Activated CD8-positive, alpha-beta memory T cell treated with anti-CD3 and anti-CD28 coated beads for 4 hours (primary cell): ENCODE data around the gene UGT2B11.
"Not testable (repeated sequence)": the region's sequence is repeated elsewhere in the genome, so short reads cannot be mapped to it uniquely, and the experiment has no call there.

Source experiments
- DNase-seq, 2 donors: peaks; one replicate each; pipeline ENCODE4 v3.0.0-alpha.2; 2020; ENCODE audit warnings: low read depth in 2 of 2

UGT2B11 gene

DNA sequence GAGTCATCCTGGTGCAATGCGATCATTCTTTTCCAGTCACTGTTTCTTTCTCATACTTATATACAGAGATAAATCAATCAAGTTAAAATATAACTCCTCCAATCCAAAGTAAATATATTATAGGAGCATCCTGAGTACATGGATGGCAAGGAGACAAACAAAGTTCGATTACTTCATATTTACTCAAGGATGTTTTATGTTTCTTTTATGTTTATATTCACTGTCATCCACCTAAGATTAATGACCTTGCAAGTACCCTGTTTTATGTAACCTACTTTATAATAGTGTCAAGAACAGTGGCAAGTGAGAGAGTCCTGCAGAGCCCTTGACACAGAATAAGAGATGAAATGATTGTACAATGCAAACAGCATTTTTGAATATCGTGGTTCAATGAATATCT is at the start of gene UGT2B11:
TSS of gene UGT2B11 (minus strand) at position 33 of the 400 bp plus-strand sequence. CDS start at position 7, 26 bp downstream.
- no peak for DNase-seq

DNA sequence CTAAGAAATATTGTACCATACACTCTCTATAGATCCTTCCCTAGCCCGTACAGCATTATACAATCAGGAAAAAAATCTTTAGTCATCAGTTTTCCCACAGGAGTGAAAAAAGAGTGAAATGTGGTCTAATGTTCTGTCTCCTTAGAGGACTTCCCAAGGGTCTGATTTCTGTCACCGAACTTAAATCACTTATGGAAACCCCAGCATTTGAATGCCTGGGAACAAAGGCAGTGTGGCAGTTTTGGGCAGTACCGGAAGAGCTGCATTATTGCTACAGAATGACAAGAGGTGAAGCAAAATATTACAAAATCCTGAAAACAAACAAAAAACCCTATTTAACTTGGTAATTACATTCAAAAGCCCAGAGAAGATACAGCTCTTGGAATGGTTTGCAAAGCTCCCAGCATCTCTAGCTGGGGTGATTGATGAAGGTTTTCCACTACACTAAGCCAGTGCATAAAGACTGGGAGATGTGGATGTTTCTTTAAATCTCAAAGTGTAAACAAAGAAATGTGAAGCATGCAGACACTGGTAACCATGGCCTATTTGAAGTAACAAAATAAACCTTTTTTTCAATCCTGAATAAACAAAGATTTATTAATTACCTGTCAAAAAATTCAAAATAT is 38.7 kb upstream of the UGT2B11 start:
- DNase-seq, result not testable (repeated sequence)

DNA sequence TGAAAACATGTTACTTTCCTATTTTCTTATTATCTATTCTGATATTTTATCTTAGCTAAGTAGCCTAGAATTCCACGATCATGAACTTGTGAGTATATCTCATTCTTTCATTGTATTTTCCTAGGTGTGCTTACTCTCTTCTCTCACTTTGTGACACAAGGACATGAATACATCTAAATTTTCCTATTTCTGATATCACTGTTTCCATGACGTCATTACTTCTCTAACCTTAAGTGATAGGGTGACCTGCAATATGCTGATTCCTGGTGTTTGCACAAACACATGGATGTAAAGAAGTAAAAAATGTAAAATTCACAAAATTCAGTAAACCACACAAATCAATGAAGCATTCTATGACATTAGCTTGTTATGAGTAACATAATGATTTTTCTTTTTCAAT is 36.3 kb upstream of the UGT2B11 start:
- not testable (repeated sequence) for DNase-seq

DNA sequence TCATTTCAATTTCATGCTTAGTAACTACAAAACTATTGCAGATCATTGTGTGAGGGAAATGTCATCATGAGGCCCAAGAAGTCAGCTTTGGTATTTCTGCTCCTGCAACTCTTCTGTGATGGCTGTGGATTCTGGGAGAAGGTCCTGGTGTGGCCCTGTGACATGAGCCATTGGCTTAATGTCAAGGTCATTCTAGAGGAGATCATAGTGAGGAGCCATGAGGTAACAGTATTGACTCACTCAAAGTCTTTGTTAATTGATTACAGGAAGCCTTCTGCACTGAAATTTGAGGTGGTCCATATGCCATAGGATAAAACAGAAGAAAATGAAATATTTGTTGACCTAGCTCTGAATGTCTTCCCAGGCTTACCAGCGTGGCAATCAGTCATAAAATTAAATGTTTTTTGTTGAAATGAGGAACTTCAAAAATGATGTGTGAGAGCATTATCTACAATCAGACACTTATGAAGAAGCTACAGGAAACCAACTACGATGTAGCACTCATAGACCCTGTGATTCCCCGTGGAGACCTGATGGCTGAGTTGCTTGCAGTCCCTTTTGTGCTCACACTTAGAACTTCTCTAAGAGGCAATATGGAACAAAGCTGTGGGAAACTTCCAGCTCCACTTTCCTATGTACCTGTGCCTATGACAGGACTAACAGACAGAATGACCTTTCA is 28.2 kb upstream of the UGT2B11 start:
- not testable (repeated sequence) for DNase-seq

DNA sequence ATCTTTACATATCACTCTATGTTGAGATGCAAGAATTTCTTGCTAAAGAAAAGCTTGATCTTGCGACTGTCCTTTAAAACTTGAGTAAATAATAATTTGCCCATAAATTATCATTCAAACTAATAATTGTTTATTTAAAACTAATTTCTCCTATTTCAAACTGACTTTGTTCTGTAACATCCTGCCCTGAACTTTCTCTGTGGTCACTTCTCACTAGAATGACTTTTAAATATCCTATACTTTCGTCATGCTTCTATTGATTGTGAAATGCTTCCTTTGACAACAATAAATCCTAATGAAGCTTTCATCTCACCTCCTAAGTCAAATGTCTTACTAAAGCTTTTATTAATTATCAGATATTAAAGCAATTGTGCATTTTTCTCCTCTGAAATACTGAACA is 27.2 kb upstream of the UGT2B11 start:
- not testable (repeated sequence) for DNase-seq

DNA sequence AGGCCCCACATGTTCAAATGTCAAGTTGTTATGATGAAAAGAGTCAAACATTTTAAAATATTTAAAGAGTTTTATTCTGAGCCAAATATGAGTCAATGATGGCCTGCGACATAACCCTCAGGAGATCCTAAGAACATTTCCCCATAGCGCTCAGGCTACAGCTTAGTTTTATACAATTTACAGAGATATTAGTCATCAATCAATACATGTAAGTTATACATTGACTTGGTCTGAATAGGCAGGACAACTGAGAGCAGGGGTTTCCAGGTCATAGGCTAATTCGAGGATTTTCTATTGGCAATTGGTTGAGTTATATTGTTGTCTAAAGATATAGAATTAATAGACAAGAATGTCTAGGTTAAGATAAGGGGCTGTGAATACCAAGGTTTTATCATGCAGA is 26.2 kb upstream of the UGT2B11 start:
- not testable (repeated sequence) for DNase-seq

DNA sequence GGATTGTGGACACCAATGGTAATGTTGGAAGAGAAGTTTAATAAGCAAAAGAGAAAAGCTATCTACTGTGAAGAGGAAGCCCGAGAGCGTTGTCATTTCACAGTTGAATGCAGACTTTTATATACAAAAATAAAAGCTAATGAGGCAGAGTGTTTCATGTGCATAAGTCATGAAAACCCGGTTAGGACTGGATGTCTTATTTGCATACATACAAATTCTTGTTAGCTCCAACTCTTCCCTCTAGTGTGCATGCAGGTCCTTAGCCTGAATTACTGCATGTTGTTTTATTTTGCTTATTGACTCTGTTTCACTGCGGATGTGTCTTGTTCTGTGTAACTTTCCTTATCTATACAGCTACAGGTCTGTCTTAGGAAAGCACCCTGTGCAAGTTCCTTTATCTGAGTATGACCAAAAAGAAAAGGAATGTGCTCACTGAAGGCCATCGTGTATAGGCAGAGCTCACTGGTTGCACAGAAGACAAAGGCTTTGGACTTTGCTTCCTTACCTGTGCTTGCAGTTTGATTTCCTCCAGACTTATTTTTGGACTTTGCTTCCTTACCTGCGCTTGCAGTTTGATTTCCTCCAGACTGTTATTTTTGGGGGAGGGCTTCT is 25.1 kb upstream of the UGT2B11 start:
- DNase-seq, result no peak

DNA sequence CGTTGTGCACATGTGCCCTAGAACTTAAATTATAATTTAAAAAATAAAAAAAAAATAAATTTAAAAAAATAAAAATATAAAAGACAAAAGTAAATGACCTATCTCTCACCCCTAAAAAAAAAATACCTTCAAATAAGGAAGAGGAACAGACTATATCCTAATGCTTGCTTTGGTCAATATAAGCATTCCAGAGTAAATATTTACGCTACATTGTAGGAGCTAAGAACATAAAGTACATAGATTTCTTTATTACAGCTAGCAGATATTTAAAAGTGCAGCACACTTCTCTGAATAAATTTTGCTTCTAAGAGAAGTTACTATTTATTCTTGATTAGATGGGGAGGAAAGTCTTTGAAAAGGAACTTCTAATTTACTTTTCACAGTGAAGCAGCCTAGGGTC is 24.5 kb upstream of the UGT2B11 start:
- DNase-seq, result no peak

DNA sequence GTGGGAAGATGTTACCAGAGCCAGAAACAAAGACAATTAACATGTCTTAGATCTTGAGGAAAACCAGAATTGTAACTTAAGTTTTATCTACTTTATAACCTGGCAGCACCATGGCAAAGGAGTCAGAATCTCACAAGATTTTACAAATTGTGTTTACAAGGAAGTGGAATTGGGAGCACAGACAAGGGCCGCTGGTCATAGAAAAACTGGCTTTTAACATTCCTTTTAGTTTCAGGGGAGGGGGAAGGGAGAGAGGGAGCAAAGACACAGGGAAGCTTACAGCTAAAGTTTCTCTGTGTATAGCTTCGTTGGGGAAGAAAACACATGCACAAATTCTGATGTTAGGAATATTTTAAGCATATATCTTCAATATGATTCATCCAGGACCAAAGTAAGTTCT is 10.3 kb upstream of the UGT2B11 start:
- DNase-seq, result no peak

DNA sequence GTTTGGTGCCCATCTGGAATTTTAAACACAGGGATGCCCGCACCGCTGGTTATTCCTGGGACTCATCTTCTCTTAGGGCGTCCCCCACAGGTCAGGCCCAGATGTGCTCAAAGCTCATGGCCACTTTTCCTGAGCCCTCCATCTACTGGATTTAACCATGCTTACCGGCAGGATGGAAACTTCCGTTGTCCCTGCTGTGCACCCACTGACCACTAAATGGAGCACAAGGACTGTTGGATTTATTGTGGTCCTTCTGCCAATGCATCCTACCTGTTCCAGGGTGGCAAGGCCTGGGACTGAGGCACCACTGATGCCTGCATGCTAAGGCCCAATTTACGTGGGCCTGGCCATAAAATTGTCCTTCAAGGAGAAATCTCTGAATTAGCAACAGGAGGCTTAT is 8.7 kb upstream of the UGT2B11 start:
- not testable (repeated sequence) for DNase-seq

DNA sequence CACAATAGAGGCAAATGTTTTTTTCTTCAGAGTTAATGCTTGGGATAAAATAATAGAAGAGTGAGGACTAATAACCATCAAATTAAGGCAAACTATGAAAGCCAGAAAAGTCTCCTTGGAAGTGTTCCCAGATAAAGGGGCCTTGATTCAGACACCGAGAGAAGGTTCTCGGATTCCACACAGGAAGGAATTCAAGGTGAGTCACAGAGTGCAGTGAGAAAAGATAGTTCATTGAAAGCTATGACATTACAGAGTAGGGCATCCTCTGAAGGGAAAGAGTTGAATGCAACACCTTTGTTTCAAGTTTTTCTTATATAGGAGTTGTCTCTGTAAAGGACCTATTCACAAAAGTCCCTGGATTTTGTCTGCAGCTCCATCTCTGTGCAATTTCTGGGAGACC is 3.9 kb upstream of the UGT2B11 start:
- not testable (repeated sequence) for DNase-seq

DNA sequence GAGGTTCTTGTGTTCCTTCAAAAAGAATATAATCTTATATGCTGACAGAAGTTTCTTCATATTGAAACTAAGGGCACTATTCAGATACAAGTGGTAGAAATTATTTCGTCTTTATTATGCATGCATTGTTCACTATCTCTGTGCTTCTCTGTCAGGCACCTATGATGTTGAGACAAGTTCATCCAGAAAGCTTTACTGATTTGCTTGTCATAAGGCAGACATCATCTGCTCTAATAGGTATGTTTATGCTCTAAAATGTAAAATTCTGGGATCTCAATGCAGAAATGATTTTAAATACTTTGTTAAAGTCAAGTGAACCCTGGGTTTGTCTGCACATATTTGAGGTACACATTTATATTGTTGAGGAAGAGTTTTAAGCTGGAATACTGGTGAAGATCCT is 3.6 kb downstream of the UGT2B11 start:
- no peak for DNase-seq

DNA sequence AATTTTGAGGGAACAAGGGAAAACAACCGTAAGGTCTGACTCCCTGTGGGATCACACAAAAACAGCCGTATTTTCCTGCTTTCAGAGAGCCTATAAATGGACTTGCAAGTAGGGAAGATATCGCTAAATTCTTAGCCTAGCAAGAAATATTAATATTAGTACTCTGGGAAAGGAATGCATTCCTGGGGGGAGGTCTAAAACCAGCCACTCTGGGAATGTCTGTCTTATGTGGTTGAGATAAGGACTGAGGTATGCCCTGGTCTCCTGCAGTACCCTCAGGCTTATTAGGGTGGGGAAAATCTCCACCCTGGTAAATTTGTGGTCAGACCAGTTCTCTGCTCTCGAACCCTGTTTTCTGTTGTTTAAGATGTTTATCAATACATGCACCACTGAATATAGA is 16.0 kb downstream of the UGT2B11 start:
- DNase-seq, result not testable (repeated sequence)

DNA sequence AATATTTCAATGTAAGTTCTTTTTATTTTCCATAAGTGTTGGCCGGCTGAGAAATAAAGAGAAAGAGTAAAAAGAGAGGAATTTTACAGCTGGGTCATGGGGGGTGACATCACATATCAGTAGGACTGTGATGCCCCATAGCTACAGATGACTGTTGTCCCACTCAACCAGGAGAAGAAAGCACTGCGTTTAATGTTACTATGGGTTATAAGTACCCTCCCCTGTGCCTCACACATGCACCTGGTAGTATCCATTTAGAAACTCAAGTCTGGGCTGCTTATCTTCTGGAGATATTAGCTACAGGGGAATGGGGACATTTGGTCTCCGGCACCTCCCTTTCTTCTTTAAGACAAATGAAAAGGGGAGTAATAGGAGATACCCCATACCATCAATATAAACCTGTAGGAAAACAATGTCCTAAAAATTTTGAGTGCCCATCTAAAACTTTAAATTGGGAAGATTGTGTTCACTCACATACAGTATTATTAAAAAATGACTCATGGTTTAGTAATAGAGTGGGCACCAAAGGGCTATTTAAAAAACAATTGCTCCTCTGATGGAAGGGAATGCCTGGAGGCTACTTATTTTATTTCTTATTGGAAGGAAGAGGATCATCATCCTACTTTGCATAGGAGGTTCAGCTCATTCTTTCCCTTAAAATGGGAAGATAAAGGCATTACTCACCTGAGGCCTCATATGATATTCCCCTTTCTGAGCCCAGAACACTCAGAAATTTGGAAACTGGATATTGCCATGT is 18.2 kb downstream of the UGT2B11 start:
- no peak for DNase-seq

DNA sequence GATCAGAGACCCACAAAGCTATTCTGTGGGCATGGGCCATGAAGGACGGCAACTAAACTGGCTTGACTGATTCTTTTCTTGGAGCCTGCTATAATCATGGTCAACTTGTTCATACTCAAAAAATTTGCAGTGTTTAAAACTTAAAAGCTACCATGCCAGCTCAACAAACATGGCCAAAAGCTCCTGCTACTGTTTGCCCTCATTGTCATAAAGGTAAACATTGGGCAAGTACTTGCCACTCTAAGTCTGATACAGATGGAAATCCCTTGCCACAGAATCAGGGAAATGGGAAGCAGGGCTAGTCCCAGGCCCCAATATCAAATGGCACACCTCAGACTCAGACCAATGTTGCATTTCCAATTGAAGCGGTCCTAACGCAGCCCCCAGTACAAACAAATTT is 20.4 kb downstream of the UGT2B11 start:
- DNase-seq, result no peak

DNA sequence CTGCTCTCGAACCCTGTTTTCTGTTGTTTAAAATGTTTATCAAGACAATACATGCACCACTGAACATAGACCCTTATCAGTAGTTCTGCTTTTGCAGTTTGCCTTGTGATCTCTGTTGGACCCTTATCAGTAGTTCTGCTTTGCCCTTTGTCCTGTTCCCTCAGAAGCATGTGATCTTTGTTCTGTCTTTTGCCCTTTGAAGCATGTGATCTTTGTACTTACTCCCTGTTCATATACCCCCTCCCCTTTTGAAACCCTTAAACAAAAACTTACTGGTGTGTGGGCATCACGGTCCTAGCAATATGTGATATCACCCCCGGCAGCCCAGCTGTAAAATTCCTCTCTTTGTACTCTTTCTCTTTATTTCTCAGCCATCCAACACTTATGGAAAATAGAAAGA is 22.6 kb downstream of the UGT2B11 start:
- not testable (repeated sequence) for DNase-seq

DNA sequence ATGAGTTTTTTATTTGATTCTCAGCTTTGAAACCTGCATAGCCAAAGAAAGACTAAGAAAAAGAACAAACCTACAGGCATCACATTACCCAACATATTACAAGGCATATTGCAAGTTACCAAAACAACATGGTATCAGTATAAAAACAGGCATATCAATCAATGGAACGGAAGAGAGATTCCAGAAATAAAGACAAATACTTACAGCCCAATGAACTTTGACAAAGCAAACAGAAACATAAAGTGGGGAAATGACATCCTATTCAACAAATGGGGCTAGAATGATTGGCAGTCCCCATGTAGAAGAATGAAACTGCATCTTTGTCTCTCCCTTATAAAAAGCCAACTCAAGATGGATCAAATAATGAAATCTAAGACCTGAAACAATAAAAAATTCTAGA is 23.9 kb downstream of the UGT2B11 start:
- not testable (repeated sequence) for DNase-seq

DNA sequence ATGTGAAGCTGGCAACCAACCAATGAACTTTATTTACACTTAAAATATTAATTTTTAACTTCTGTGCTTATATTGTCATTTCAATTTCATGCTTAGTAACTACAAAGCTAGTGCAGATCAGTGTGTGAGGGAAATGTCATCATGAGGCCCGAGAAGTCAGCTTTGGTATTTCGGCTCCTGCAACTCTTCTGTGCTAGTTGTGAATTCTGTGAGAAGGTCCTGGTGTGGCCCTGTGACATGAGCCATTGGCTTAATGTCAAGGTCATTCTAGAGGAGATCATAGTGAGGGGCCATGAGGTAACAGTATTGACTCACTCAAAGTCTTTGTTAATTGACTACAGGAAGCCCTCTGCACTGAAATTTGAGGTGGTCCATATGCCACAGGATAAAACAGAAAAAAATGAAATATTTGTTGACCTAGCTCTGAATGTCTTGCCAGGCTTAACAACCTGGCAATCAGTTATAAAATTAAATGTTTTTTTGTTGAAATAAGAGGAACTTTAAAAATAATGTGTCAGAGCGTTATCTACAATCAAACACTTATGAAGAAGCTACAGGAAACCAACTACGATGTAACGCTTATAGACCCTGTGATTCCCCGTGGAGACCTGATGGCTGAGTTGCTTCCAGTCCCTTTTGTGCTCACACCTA is 32.9 kb downstream of the UGT2B11 start:
- not testable (repeated sequence) for DNase-seq

DNA sequence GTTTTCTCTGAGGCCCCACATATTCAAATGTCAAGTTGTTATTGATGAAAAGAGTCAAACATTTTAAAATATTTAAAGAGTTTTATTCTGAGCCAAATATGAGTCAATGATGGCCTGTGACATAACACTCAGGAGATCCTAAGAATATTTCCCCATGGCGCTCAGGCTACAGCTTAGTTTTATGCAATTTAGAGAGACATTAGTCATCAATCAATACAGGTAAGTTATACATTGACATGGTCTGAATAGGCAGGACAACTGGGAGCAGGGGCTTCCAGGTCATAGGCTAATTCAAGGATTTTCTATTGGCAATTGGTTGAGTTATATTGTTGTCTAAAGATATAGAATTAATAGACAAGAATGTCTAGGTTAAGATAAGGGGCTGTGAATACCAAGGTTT is 34.7 kb downstream of the UGT2B11 start:
- DNase-seq, result not testable (repeated sequence)

DNA sequence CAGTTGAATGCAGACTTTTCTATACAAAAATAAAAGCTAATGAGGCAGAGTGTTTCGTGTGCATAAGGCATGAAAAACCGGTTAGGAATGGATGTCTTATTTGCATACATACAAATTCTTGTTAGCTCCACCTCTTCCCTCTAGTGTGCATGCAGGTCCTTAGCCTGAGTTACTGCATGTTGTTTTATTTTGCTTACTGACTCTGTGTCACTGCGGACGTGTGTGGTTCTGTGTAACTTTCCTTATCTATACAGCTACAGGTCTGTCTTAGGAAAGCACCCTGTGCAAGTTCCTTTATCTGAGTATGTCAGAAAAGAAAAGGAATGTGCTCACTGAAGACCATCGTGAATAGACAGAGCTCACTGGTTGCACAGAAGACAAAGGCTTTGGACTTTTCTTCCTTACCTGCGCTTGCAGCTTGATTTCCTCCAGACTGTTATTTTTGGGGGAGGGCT is 35.8 kb downstream of the UGT2B11 start:
- DNase-seq, result not testable (repeated sequence)

DNA sequence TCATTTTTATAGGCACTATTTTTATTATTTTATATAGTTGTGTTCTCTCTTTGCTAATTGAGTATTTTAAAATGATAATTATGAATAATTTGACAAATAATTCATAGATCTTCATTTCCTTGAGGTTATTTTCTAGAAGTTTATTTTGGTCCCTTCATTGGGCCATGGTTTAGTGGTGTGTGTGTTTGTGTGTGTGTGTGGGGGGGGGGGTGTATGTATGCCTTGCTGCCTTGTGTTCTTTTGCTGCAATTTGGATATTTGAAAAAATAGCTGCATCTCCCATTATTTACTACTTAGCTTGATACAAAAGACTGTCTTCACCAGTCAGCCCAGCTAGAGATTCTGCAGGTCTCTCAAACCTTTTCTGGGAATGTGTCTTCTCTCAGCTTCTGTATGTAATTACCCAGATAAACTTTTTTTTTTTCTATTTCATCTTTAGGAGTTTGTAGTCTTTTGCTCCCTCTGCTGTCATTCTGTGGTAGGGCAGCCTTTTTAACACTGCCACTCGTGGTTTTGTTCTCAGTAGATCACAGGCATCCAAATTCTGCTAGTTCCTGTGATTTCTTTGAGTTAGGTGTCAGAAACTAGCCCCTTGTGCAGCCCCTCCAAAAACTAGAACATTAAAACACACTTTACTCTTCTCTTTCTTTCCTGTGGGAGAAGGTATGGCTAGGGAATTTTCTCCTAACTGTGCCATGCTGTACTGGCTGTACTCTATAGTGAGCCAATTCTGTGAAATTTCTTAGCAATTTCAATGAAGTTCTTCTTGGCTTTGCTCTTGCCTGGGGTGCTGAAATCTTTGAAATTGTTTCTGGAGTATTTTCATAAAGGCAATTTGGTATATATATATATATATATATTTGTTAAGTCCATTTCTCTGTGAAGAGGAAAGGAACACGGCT is 44.1 kb downstream of the UGT2B11 start:
- DNase-seq, result not testable (repeated sequence)
